G401 (cell line): Measurements from ENCODE around the gene OS9. TPM values are rescaled to one million over a fixed set of nuclear protein-coding genes. Genes with fewer than 3 reads are reported as not detected.

Source experiments
- DNase-seq: peaks from one replicate; pipeline ENCODE4 v3.0.0-alpha.2; 2015; ENCODE audit warnings: low spot score
- in situ Hi-C: cut with HindIII; loops from 2 replicates; pipeline ENCODE4 v1.10.0; 2016; ENCODE audit warnings: low sequenced_read_pairs, mixed read lengths
- total RNA-seq: library from RNA; depleted of rRNA; stranded (reverse); fragments of >200 nt; shearing (Covaris generic); gene quantifications from 2 replicates; pipeline ENCODE4 v1.2.3, GENCODE V29; 2014; rRNA removed

Gene OS9
- total RNA-seq, 1 experiment from 2014 or later = 134 TPM

- in situ Hi-C loops = no loop called here
- peak; percentile 51 for DNase-seq
Measured at GRCh38 chr12:57759360-57759980, 65.5 kb downstream of the OS9 start.

GRCh38 chr12:57760347-57760982, 66.5 kb downstream of the OS9 start:
- no peak for DNase-seq
- in situ Hi-C loops = no loop called here

GRCh38 chr12:57761391-57761998, 67.6 kb downstream of the OS9 start:
- in situ Hi-C loops = no loop called here
- DNase-seq = no peak

- in situ Hi-C loops = no loop called here
- DNase-seq = no peak
Measured at GRCh38 chr12:57762463-57762862, 68.5 kb downstream of the OS9 start.

- in situ Hi-C loops = no loop called here
- no peak for DNase-seq
Measured at GRCh38 chr12:57763881-57764661, 70.1 kb downstream of the OS9 start.

GRCh38 chr12:57764662-57765002, 70.7 kb downstream of the OS9 start:
- in situ Hi-C loops = no loop called here
- DNase-seq = no peak

- no peak for DNase-seq
- in situ Hi-C loops = no loop called here
Measured at GRCh38 chr12:57765003-57765697, 71.2 kb downstream of the OS9 start.

- in situ Hi-C loops = no loop called here
- DNase-seq = no peak
Measured at GRCh38 chr12:57765698-57766463, 71.9 kb downstream of the OS9 start.

- DNase-seq = no peak
- in situ Hi-C loops = no loop called here
Measured at GRCh38 chr12:57766464-57767304, 72.8 kb downstream of the OS9 start, which contains the start of gene CYP27B1. Gene CYP27B1, minus strand, starts transcription at chr12:57767078. Its CDS starts 37 bp downstream, at chr12:57767041.

- DNase-seq = no peak
- in situ Hi-C loops = no loop called here
Measured at GRCh38 chr12:57767305-57767698, 73.4 kb downstream of the OS9 start.

GRCh38 chr12:57767876-57768275, 73.9 kb downstream of the OS9 start:
- no peak for DNase-seq
- in situ Hi-C loops = no loop called here

GRCh38 chr12:57769594-57769993, 75.7 kb downstream of the OS9 start:
- no peak for DNase-seq
- in situ Hi-C loops = no loop called here

GRCh38 chr12:57770734-57771133, 76.8 kb downstream of the OS9 start:
- in situ Hi-C loops = no loop called here
- DNase-seq = no peak

Other genes with a start within 250 kb of the OS9 start
- gene INHBE, start 238.8 kb upstream of the OS9 start, total RNA-seq = 0.43 and 0.78 TPM in 2 replicates
- 4.7 and 6.4 TPM in 2 replicates for gene GLI1, start 234.3 kb upstream of the OS9 start, total RNA-seq
- 0.18 TPM in 1 of 2 replicates, not detected in the other for gene ARHGAP9, start 214.3 kb upstream of the OS9 start, total RNA-seq
- gene MARS1, start 206.1 kb upstream of the OS9 start, total RNA-seq = 220 and 246 TPM in 2 replicates
- 23.7 and 24.6 TPM in 2 replicates for gene DDIT3, start 173.6 kb upstream of the OS9 start, total RNA-seq
- gene MBD6, start 171.3 kb upstream of the OS9 start, total RNA-seq = 1.4 and 2.1 TPM in 2 replicates
- gene DCTN2, start 146.9 kb upstream of the OS9 start, total RNA-seq = 158 and 162 TPM in 2 replicates
- not detected in 2 replicates for gene KIF5A, start 144.1 kb upstream of the OS9 start, total RNA-seq
- 19.4 and 25.2 TPM in 2 replicates for gene PIP4K2C, start 102.9 kb upstream of the OS9 start, total RNA-seq
- 21.9 and 23.0 TPM in 2 replicates for gene DTX3, start 89.3 kb upstream of the OS9 start, total RNA-seq
- 4.6 and 5.7 TPM in 2 replicates for gene ARHGEF25, start 82.7 kb upstream of the OS9 start, total RNA-seq
- gene B4GALNT1, start 60.9 kb upstream of the OS9 start, total RNA-seq = 12.4 and 19.8 TPM in 2 replicates
- 11.0 and 11.3 TPM in 2 replicates for gene AGAP2, start 44.6 kb downstream of the OS9 start, total RNA-seq
- gene TSPAN31, start 50.9 kb downstream of the OS9 start, total RNA-seq = 30.5 and 46.9 TPM in 2 replicates
- gene CDK4, start 58.2 kb downstream of the OS9 start, total RNA-seq = 721 and 790 TPM in 2 replicates
- 7.2 and 14.2 TPM in 2 replicates for gene MARCHF9, start 61.0 kb downstream of the OS9 start, total RNA-seq
- 0.18 and 3.9 TPM in 2 replicates for gene CYP27B1, start 72.9 kb downstream of the OS9 start, total RNA-seq
- 15.6 and 30.1 TPM in 2 replicates for gene METTL1, start 78.0 kb downstream of the OS9 start, total RNA-seq
- 5.1 and 7.0 TPM in 2 replicates for gene EEF1AKMT3, start 78.5 kb downstream of the OS9 start, total RNA-seq
- 73.7 and 75.2 TPM in 2 replicates for gene TSFM, start 88.7 kb downstream of the OS9 start, total RNA-seq
- gene AVIL, start 124.6 kb downstream of the OS9 start, total RNA-seq = 0.12 and 0.71 TPM in 2 replicates
- gene CTDSP2, start 152.6 kb downstream of the OS9 start, total RNA-seq = 64.1 and 78.6 TPM in 2 replicates
- gene ATP23, start 247.4 kb downstream of the OS9 start, total RNA-seq = 16.9 and 35.0 TPM in 2 replicates